GM21529 (cell line): ENCODE data around the gene TTC33.

Experiments used
- ATAC-seq: cut with Tn5 transposase; IDR thresholded peaks from one replicate; pipeline ENCODE4 v1.9.1; 2021; ENCODE audit not compliant: unreplicated experiment

The TTC33 gene

GRCh38 chr5:40524677-40525076, 231.1 kb downstream of the TTC33 start:
- no peak for ATAC-seq

- no peak for ATAC-seq
Observed at GRCh38 chr5:40521925-40522324, 233.8 kb downstream of the TTC33 start.

GRCh38 chr5:40521108-40521785, 234.5 kb downstream of the TTC33 start:
- ATAC-seq = no peak

GRCh38 chr5:40518485-40518917, 237.3 kb downstream of the TTC33 start:
- ATAC-seq = no peak

GRCh38 chr5:40515476-40515875, 240.3 kb downstream of the TTC33 start:
- no peak for ATAC-seq

- ATAC-seq = no peak
Observed at GRCh38 chr5:40514976-40515375, 240.8 kb downstream of the TTC33 start.

- no peak for ATAC-seq
Observed at GRCh38 chr5:40511801-40512200, 244.0 kb downstream of the TTC33 start.

GRCh38 chr5:40507095-40507494, 248.7 kb downstream of the TTC33 start:
- no peak for ATAC-seq

- ATAC-seq = no peak
Observed at GRCh38 chr5:40505031-40505430, 250.7 kb downstream of the TTC33 start.

- ATAC-seq = no peak
Observed at GRCh38 chr5:40503439-40503838, 252.3 kb downstream of the TTC33 start.

GRCh38 chr5:40502736-40503135, 253.0 kb downstream of the TTC33 start:
- peak; percentile 62 for ATAC-seq

GRCh38 chr5:40501711-40502444, 253.9 kb downstream of the TTC33 start:
- ATAC-seq = peak; percentile 9

- ATAC-seq = no peak
Observed at GRCh38 chr5:40499518-40500273, 256.1 kb downstream of the TTC33 start.

- no peak for ATAC-seq
Observed at GRCh38 chr5:40499007-40499406, 256.8 kb downstream of the TTC33 start.

GRCh38 chr5:40497573-40497972, 258.2 kb downstream of the TTC33 start:
- ATAC-seq = no peak

- no peak for ATAC-seq
Observed at GRCh38 chr5:40495237-40495635, 260.5 kb downstream of the TTC33 start.

GRCh38 chr5:40494631-40495236, 261.0 kb downstream of the TTC33 start:
- no peak for ATAC-seq

- ATAC-seq = no peak
Observed at GRCh38 chr5:40492056-40492455, 263.7 kb downstream of the TTC33 start.

- ATAC-seq = no peak
Observed at GRCh38 chr5:40491644-40492043, 264.1 kb downstream of the TTC33 start.

- peak; percentile 48 for ATAC-seq
Observed at GRCh38 chr5:40490464-40491111, 265.2 kb downstream of the TTC33 start.

- no peak for ATAC-seq
Observed at GRCh38 chr5:40489421-40489820, 266.3 kb downstream of the TTC33 start.
